ENCODE data around the gene VIL1. TPM values are rescaled to one million over a fixed set of nuclear protein-coding genes. Genes with fewer than 3 reads are reported as not detected.
A peak's percentile ranks its signal among the peaks of the same experiment; 100 is the strongest.

The VIL1 gene
- total and polyA plus RNA-seq, 9 of the 15 experiments (the other 6 are each of a cell fraction or from before 2014, with no cell fraction given) = 0.51 to 2.7 (median 1.2) TPM

DNA sequence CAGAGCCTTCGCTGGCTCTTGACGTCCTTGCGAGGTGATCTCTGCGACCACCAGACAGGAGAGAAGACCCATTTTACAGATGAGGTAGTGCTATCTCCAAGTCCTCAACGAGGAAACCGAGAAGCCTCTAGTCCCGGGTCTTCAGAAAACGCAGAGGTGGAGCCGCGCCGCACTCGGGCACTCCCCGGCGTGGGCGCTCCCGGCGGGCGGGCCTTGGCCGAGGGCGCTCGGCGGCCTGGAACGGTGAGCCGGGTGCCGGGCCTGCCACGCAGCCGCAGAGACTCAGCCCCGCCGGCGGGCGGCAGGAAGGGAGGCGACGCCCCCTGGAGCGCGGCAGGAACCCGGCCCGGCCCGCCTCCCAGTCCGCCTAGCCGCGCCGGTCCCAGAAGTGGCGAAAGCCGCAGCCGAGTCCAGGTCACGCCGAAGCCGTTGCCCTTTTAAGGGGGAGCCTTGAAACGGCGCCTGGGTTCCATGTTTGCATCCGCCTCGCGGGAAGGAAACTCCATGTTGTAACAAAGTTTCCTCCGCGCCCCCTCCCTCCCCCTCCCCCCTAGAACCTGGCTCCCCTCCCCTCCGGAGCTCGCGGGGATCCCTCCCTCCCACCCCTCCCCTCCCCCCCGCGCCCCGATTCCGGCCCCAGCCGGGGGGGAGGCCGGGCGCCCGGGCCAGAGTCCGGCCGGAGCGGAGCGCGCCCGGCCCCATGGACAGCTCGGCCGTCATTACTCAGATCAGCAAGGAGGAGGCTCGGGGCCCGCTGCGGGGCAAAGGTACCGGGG is 19.3 kb upstream of the VIL1 start, which contains the start of gene CTDSP1 (continued):
- peak in 1 of 3 experiments; percentile 80; a peak in 2 of 6 replicates for TF ChIP-seq ZBTB11 (CRISPR knock-in tag; IDR thresholded peaks at IDR 0.05)
- TF ChIP-seq CCNT2 (IDR thresholded peaks at IDR 0.05; ENCODE audit: borderline replicate concordance, extremely low read depth, insufficient read length, low read depth, low read length) = peak; percentile 90
- no peak for TF ChIP-seq CHD2 (IDR thresholded peaks at IDR 0.05; ENCODE audit: low read depth, low read length)
- TF ChIP-seq POLR2H (tag; IDR thresholded peaks at IDR 0.05; ENCODE audit: low read depth) = peak; percentile 50
- TF ChIP-seq DIDO1 (tag; IDR thresholded peaks at IDR 0.05; ENCODE audit: low read depth) = no peak
- no peak for TF ChIP-seq DPF2 (IDR thresholded peaks at IDR 0.05)
- TF ChIP-seq GABPA (tag; conservative IDR thresholded peaks at IDR 0.05; ENCODE audit: low read depth) = peak; percentile 50
- peak; percentile 15 for TF ChIP-seq FIP1L1 (IDR thresholded peaks at IDR 0.05; ENCODE audit: low read depth, low read length, poor library complexity, severe bottlenecking)
- TF ChIP-seq ZNF740 (CRISPR knock-in tag; IDR thresholded peaks at IDR 0.05) = no peak
- TF ChIP-seq ZNF740 (tag; IDR thresholded peaks at IDR 0.05) = no peak
- no peak for TF ChIP-seq CREB1 (IDR thresholded peaks at IDR 0.05)
- TF ChIP-seq CREB1 (CRISPR knock-in tag; IDR thresholded peaks at IDR 0.05) = 0 out of 2 replicates have a peak, but pooled peaks have one; percentile 23
- peak; percentile 82 for TF ChIP-seq L3MBTL2 (IDR thresholded peaks at IDR 0.05)
- no peak for TF ChIP-seq KAT7 (CRISPR knock-in tag; IDR thresholded peaks at IDR 0.05; ENCODE audit: borderline replicate concordance)
- no peak for TF ChIP-seq NFATC3 (IDR thresholded peaks at IDR 0.05)
- 0 out of 2 replicates have a peak, but pooled peaks have one; percentile 36 for TF ChIP-seq TEAD4 (IDR thresholded peaks at IDR 0.05; ENCODE audit: low read length)
- TF ChIP-seq TEAD4 (CRISPR knock-in tag; IDR thresholded peaks at IDR 0.05; ENCODE audit: borderline replicate concordance) = no peak
- TF ChIP-seq RB1 (IDR thresholded peaks at IDR 0.05; ENCODE audit: low read depth) = peak; percentile 90; the same call in 1 of the 2 replicates
- no peak for TF ChIP-seq ZNF76 (CRISPR knock-in tag; IDR thresholded peaks at IDR 0.05; ENCODE audit: borderline replicate concordance)
- TF ChIP-seq ZBTB7A (IDR thresholded peaks at IDR 0.05; ENCODE audit: borderline replicate concordance, control insufficient read depth, low read depth, low read length) = no peak; the same call in 1 of the 2 replicates
- TF ChIP-seq HCFC1 (IDR thresholded peaks at IDR 0.05; ENCODE audit: low read depth, low read length) = peak; percentile 39; the same call in 1 of the 2 replicates
- TF ChIP-seq, protein P1, sequence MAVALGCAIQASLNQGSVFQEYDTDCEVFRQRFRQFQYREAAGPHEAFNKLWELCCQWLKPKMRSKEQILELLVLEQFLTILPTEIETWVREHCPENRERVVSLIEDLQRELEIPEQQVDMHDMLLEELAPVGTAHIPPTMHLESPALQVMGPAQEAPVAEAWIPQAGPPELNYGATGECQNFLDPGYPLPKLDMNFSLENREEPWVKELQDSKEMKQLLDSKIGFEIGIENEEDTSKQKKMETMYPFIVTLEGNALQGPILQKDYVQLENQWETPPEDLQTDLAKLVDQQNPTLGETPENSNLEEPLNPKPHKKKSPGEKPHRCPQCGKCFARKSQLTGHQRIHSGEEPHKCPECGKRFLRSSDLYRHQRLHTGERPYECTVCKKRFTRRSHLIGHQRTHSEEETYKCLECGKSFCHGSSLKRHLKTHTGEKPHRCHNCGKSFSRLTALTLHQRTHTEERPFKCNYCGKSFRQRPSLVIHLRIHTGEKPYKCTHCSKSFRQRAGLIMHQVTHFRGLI (CRISPR knock-in tag; IDR thresholded peaks at IDR 0.05) = no peak
- no peak for TF ChIP-seq ZNF24 (IDR thresholded peaks at IDR 0.05)

Data from K562 (cell line).